HPDE6-E6E7 (cell line): ENCODE measurements around the gene GCDH.
"Not testable (repeated sequence)": the region's sequence is repeated elsewhere in the genome, so short reads cannot be mapped to it uniquely, and the experiment has no call there.

ENCODE experiments used
- DNase-seq: peaks from one replicate; pipeline ENCODE4 v3.0.0; 2011; ENCODE audit warnings: missing footprints; ENCODE audit errors: extremely low spot score

GCDH gene

GRCh38 chr19:12890787-12891552 is at the start of gene GCDH:
Gene GCDH (plus strand): TSS chr19:12891160. CDS start chr19:12891305, 145 bp downstream.
- peak; percentile 99 for DNase-seq

GRCh38 chr19:12842511-12842910 is 48.4 kb upstream of the GCDH start:
- DNase-seq = no peak

- DNase-seq = no peak
These were observed 47.6 kb upstream of the GCDH start for GRCh38 chr19:12843328-12843727.

- DNase-seq = no peak
These were observed 46.8 kb upstream of the GCDH start for GRCh38 chr19:12843999-12844732.

- DNase-seq = not testable (repeated sequence)
These were observed 44.3 kb upstream of the GCDH start for GRCh38 chr19:12846613-12847012.

GRCh38 chr19:12847159-12848139 is 43.5 kb upstream of the GCDH start:
- peak; percentile 87 for DNase-seq

- DNase-seq = no peak
These were observed 34.3 kb upstream of the GCDH start for GRCh38 chr19:12856653-12857052.

- no peak for DNase-seq
These were observed 32.7 kb upstream of the GCDH start for GRCh38 chr19:12858041-12858928.

- no peak for DNase-seq
These were observed 31.4 kb upstream of the GCDH start for GRCh38 chr19:12859546-12859945.

GRCh38 chr19:12864143-12864542 is 26.8 kb upstream of the GCDH start:
- no peak for DNase-seq

- DNase-seq = no peak
These were observed 25.9 kb upstream of the GCDH start for GRCh38 chr19:12864721-12865715.

GRCh38 chr19:12865746-12866415 is 25.1 kb upstream of the GCDH start:
- DNase-seq = no peak

GRCh38 chr19:12866416-12867119 is 24.4 kb upstream of the GCDH start:
- DNase-seq = no peak

GRCh38 chr19:12867120-12868099 is 23.6 kb upstream of the GCDH start:
- DNase-seq = no peak

- DNase-seq = no peak
These were observed 22.3 kb upstream of the GCDH start for GRCh38 chr19:12868540-12869112.

GRCh38 chr19:12871681-12872080 is 19.3 kb upstream of the GCDH start:
- no peak for DNase-seq

GRCh38 chr19:12872255-12872654 is 18.7 kb upstream of the GCDH start:
- no peak for DNase-seq
